NCI-H69 (cell line): Measurements from ENCODE around the gene SYCP1.
"Not testable (repeated sequence)": the region's sequence is repeated elsewhere in the genome, so short reads cannot be mapped to it uniquely, and the experiment has no call there.

Experiments
- DNase-seq: peaks from one replicate; lab custom pipeline; 2025; lab: John Stamatoyannopoulos, UW

The SYCP1 gene

GRCh38 chr1:114854693-114855320 lies at the start of gene SYCP1:
SYCP1 (plus strand) TSS chr1:114854863; CDS start chr1:114855465, 602 bp downstream.
- no peak for DNase-seq

- no peak for DNase-seq
Observed at GRCh38 chr1:114819869-114820268, 34.8 kb upstream of the SYCP1 start.

GRCh38 chr1:114820392-114820791 lies 34.3 kb upstream of the SYCP1 start:
- no peak for DNase-seq

- no peak for DNase-seq
Observed at GRCh38 chr1:114821978-114822377, 32.7 kb upstream of the SYCP1 start.

GRCh38 chr1:114828251-114828650 lies 26.4 kb upstream of the SYCP1 start:
- DNase-seq = no peak

- DNase-seq = not testable (repeated sequence)
Observed at GRCh38 chr1:114830075-114830474, 24.6 kb upstream of the SYCP1 start.

- DNase-seq = no peak
Observed at GRCh38 chr1:114831276-114831994, 23.2 kb upstream of the SYCP1 start.

GRCh38 chr1:114832057-114832456 lies 22.6 kb upstream of the SYCP1 start:
- no peak for DNase-seq

- no peak for DNase-seq
Observed at GRCh38 chr1:114833421-114833820, 21.2 kb upstream of the SYCP1 start.

- DNase-seq = no peak
Observed at GRCh38 chr1:114844270-114844669, 10.4 kb upstream of the SYCP1 start.

GRCh38 chr1:114853584-114853983 lies 1.1 kb upstream of the SYCP1 start:
- DNase-seq = no peak

GRCh38 chr1:114861384-114861783 lies 6.7 kb downstream of the SYCP1 start:
- no peak for DNase-seq

- DNase-seq = no peak
Observed at GRCh38 chr1:114892194-114892918, 37.7 kb downstream of the SYCP1 start.

- DNase-seq = no peak
Observed at GRCh38 chr1:114896795-114897194, 42.1 kb downstream of the SYCP1 start.

GRCh38 chr1:114901814-114902213 lies 47.2 kb downstream of the SYCP1 start:
- DNase-seq = no peak

GRCh38 chr1:114902343-114902742 lies 47.7 kb downstream of the SYCP1 start:
- DNase-seq = no peak

- DNase-seq = no peak
Observed at GRCh38 chr1:114903480-114903879, 48.8 kb downstream of the SYCP1 start.

- DNase-seq = not testable (repeated sequence)
Observed at GRCh38 chr1:114915720-114916119, 61.1 kb downstream of the SYCP1 start.

GRCh38 chr1:114926607-114927006 lies 71.9 kb downstream of the SYCP1 start:
- no peak for DNase-seq

- DNase-seq = no peak
Observed at GRCh38 chr1:114927401-114927800, 72.7 kb downstream of the SYCP1 start.

- DNase-seq = no peak
Observed at GRCh38 chr1:114956570-114956969, 101.9 kb downstream of the SYCP1 start.

- DNase-seq = no peak
Observed at GRCh38 chr1:114959423-114959822, 104.8 kb downstream of the SYCP1 start.

- no peak for DNase-seq
Observed at GRCh38 chr1:114976891-114977290, 122.2 kb downstream of the SYCP1 start.
